ENCODE data around the gene NR1D1. TPM values are rescaled to one million over a fixed set of nuclear protein-coding genes. Genes with fewer than 3 reads are reported as not detected.

Gene NR1D1
- total and polyA plus RNA-seq, 2 of the 13 experiments (the other 11 are each of a cell fraction or from before 2014, with no cell fraction given), result 2.1 to 2.7 TPM

DNA sequence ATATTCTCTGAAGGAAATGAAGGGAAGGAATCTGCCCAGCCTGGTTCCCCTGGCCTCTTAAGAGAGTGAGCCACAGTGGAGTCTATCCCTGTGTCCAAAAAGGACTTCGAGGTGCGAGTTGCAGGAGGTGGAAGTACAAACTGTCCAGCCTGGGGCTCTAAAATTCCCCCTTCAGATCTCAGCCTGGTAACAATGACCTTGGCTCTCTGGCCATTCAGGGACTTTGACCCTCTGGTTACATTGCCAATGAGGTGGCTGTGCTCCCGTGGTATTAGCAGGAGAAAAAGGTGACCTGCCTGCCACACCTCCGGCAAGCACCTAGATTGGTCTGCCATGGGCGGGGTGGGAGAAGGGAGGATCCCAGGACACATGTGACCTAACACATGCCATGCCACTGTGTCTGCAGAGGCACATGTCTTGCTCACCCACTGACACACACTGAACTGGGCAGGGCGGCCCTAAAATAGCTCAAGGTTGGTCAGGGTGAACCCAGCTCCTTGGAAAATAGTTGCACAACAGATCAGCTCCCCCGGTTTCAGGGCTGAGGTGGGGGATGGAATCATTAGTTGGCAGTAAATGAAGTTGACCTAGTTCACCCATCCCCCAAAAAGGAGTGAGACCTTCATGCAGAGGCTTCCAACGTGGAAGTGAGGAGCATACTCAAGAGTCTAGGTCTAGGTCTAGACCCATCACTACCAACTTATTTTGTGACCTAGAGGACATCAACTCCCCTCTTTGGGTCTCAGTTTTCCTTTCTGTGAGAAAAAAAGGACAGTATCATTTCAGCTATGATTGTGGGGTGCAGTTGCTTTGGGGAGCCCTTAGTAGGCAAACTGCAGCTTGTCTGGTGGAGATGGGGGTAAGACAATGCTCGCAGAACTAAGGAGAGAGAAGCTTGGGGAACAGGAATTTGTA, 2.2 kb downstream of the NR1D1 start (continued):
- TF ChIP-seq, protein P1, sequence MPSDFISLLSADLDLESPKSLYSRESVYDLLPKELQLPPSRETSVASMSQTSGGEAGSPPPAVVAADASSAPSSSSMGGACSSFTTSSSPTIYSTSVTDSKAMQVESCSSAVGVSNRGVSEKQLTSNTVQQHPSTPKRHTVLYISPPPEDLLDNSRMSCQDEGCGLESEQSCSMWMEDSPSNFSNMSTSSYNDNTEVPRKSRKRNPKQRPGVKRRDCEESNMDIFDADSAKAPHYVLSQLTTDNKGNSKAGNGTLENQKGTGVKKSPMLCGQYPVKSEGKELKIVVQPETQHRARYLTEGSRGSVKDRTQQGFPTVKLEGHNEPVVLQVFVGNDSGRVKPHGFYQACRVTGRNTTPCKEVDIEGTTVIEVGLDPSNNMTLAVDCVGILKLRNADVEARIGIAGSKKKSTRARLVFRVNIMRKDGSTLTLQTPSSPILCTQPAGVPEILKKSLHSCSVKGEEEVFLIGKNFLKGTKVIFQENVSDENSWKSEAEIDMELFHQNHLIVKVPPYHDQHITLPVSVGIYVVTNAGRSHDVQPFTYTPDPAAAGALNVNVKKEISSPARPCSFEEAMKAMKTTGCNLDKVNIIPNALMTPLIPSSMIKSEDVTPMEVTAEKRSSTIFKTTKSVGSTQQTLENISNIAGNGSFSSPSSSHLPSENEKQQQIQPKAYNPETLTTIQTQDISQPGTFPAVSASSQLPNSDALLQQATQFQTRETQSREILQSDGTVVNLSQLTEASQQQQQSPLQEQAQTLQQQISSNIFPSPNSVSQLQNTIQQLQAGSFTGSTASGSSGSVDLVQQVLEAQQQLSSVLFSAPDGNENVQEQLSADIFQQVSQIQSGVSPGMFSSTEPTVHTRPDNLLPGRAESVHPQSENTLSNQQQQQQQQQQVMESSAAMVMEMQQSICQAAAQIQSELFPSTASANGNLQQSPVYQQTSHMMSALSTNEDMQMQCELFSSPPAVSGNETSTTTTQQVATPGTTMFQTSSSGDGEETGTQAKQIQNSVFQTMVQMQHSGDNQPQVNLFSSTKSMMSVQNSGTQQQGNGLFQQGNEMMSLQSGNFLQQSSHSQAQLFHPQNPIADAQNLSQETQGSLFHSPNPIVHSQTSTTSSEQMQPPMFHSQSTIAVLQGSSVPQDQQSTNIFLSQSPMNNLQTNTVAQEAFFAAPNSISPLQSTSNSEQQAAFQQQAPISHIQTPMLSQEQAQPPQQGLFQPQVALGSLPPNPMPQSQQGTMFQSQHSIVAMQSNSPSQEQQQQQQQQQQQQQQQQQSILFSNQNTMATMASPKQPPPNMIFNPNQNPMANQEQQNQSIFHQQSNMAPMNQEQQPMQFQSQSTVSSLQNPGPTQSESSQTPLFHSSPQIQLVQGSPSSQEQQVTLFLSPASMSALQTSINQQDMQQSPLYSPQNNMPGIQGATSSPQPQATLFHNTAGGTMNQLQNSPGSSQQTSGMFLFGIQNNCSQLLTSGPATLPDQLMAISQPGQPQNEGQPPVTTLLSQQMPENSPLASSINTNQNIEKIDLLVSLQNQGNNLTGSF (CRISPR knock-in tag; IDR thresholded peaks at IDR 0.05), result 0 out of 2 replicates have a peak, but pooled peaks have one; percentile 23
- no peak for TF ChIP-seq TOPORS (CRISPR knock-in tag; IDR thresholded peaks at IDR 0.05)
- TF ChIP-seq, protein P2, sequence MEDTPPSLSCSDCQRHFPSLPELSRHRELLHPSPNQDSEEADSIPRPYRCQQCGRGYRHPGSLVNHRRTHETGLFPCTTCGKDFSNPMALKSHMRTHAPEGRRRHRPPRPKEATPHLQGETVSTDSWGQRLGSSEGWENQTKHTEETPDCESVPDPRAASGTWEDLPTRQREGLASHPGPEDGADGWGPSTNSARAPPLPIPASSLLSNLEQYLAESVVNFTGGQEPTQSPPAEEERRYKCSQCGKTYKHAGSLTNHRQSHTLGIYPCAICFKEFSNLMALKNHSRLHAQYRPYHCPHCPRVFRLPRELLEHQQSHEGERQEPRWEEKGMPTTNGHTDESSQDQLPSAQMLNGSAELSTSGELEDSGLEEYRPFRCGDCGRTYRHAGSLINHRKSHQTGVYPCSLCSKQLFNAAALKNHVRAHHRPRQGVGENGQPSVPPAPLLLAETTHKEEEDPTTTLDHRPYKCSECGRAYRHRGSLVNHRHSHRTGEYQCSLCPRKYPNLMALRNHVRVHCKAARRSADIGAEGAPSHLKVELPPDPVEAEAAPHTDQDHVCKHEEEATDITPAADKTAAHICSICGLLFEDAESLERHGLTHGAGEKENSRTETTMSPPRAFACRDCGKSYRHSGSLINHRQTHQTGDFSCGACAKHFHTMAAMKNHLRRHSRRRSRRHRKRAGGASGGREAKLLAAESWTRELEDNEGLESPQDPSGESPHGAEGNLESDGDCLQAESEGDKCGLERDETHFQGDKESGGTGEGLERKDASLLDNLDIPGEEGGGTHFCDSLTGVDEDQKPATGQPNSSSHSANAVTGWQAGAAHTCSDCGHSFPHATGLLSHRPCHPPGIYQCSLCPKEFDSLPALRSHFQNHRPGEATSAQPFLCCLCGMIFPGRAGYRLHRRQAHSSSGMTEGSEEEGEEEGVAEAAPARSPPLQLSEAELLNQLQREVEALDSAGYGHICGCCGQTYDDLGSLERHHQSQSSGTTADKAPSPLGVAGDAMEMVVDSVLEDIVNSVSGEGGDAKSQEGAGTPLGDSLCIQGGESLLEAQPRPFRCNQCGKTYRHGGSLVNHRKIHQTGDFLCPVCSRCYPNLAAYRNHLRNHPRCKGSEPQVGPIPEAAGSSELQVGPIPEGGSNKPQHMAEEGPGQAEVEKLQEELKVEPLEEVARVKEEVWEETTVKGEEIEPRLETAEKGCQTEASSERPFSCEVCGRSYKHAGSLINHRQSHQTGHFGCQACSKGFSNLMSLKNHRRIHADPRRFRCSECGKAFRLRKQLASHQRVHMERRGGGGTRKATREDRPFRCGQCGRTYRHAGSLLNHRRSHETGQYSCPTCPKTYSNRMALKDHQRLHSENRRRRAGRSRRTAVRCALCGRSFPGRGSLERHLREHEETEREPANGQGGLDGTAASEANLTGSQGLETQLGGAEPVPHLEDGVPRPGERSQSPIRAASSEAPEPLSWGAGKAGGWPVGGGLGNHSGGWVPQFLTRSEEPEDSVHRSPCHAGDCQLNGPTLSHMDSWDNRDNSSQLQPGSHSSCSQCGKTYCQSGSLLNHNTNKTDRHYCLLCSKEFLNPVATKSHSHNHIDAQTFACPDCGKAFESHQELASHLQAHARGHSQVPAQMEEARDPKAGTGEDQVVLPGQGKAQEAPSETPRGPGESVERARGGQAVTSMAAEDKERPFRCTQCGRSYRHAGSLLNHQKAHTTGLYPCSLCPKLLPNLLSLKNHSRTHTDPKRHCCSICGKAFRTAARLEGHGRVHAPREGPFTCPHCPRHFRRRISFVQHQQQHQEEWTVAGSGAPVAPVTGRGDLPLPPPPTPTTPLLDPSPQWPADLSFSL (CRISPR knock-in tag; IDR thresholded peaks at IDR 0.05), result 0 out of 2 replicates have a peak, but pooled peaks have one; percentile 62
- 0 out of 2 replicates have a peak, but pooled peaks have one; percentile 59 for TF ChIP-seq GFI1 (CRISPR knock-in tag; IDR thresholded peaks at IDR 0.05; ENCODE audit: borderline replicate concordance)
- 0 out of 2 replicates have a peak, but pooled peaks have one; percentile 12 for TF ChIP-seq SMAD9 (CRISPR knock-in tag; IDR thresholded peaks at IDR 0.05)
- TF ChIP-seq, protein P3, sequence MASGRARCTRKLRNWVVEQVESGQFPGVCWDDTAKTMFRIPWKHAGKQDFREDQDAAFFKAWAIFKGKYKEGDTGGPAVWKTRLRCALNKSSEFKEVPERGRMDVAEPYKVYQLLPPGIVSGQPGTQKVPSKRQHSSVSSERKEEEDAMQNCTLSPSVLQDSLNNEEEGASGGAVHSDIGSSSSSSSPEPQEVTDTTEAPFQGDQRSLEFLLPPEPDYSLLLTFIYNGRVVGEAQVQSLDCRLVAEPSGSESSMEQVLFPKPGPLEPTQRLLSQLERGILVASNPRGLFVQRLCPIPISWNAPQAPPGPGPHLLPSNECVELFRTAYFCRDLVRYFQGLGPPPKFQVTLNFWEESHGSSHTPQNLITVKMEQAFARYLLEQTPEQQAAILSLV (CRISPR knock-in tag; IDR thresholded peaks at IDR 0.05; ENCODE audit: borderline replicate concordance), result peak; percentile 92
- TF ChIP-seq, protein P4, sequence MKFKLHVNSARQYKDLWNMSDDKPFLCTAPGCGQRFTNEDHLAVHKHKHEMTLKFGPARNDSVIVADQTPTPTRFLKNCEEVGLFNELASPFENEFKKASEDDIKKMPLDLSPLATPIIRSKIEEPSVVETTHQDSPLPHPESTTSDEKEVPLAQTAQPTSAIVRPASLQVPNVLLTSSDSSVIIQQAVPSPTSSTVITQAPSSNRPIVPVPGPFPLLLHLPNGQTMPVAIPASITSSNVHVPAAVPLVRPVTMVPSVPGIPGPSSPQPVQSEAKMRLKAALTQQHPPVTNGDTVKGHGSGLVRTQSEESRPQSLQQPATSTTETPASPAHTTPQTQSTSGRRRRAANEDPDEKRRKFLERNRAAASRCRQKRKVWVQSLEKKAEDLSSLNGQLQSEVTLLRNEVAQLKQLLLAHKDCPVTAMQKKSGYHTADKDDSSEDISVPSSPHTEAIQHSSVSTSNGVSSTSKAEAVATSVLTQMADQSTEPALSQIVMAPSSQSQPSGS (CRISPR knock-in tag; IDR thresholded peaks at IDR 0.05), result peak; percentile 71; the same call in 1 of the 2 replicates
- TF ChIP-seq, protein P5, sequence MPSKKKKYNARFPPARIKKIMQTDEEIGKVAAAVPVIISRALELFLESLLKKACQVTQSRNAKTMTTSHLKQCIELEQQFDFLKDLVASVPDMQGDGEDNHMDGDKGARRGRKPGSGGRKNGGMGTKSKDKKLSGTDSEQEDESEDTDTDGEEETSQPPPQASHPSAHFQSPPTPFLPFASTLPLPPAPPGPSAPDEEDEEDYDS (CRISPR knock-in tag; IDR thresholded peaks at IDR 0.05), result peak; percentile 55
- TF ChIP-seq ARID2 (CRISPR knock-in tag; IDR thresholded peaks at IDR 0.05; ENCODE audit: borderline replicate concordance), result no peak
- no peak for TF ChIP-seq RBM39 (IDR thresholded peaks at IDR 0.05; ENCODE audit: low read depth, low read length, poor library complexity, severe bottlenecking)
- TF ChIP-seq ZNF235 (CRISPR knock-in tag; IDR thresholded peaks at IDR 0.05; ENCODE audit: borderline replicate concordance), result peak; percentile 82; the same call in 1 of the 2 replicates
